H9 (cell line): Measurements from ENCODE around the gene RPL5. TPM values are rescaled to one million over a fixed set of nuclear protein-coding genes. Genes with fewer than 3 reads are reported as not detected.

Source experiments
- DNase-seq: peaks from one replicate; pipeline ENCODE4 v3.0.0-alpha.2; 2017
- H2AFZ ChIP-seq: one replicate; pipeline ENCODE4 v1.6.1; 2013; ENCODE audit warnings: mild to moderate bottlenecking, low read length, control low read depth, moderate library complexity
- H2AK5ac ChIP-seq: 2 replicates; pipeline ENCODE4 v1.6.1; 2013; ENCODE audit warnings: low read length, control low read depth, mixed read lengths; ENCODE audit not compliant: insufficient read length
- H2BK120ac ChIP-seq: one replicate; pipeline ENCODE4 v1.6.1; 2013; ENCODE audit warnings: low read depth, mild to moderate bottlenecking, low read length, control low read depth, inconsistent platforms; ENCODE audit not compliant: poor library complexity, severe bottlenecking
- H2BK12ac ChIP-seq: 2 replicates; pipeline ENCODE4 v1.6.1; 2013; ENCODE audit warnings: low read length, control low read depth, mixed read lengths, low read depth; ENCODE audit not compliant: insufficient read length
- H2BK15ac ChIP-seq: 2 replicates; pipeline ENCODE4 v1.6.1; 2013; ENCODE audit warnings: low read depth, low read length, control low read depth
- H2BK20ac ChIP-seq: one replicate; pipeline ENCODE4 v1.6.1; 2013; ENCODE audit warnings: low read depth, mild to moderate bottlenecking, low read length, control low read depth, inconsistent platforms; ENCODE audit not compliant: poor library complexity, severe bottlenecking
- H2BK5ac ChIP-seq: 2 replicates; pipeline ENCODE4 v1.6.1; 2013; ENCODE audit warnings: low read length, control low read depth, mixed read lengths; ENCODE audit not compliant: insufficient read length
- H3K14ac ChIP-seq: 2 replicates; pipeline ENCODE4 v1.6.1; 2013; ENCODE audit warnings: low read length, control low read depth; ENCODE audit not compliant: insufficient read depth
- H3K18ac ChIP-seq: 2 replicates; pipeline ENCODE4 v1.6.1; 2013; ENCODE audit warnings: low read depth, mild to moderate bottlenecking, mixed read lengths, low read length, control low read depth; ENCODE audit not compliant: insufficient read length
- H3K23ac ChIP-seq: 2 replicates; pipeline ENCODE4 v1.6.1; 2013; ENCODE audit warnings: low read length, control low read depth, mixed read lengths, low read depth; ENCODE audit not compliant: insufficient read length
- H3K23me2 ChIP-seq: 2 replicates; pipeline ENCODE4 v1.6.1; 2013; ENCODE audit warnings: low read depth, mild to moderate bottlenecking, mixed read lengths, low read length, control low read depth; ENCODE audit not compliant: insufficient read length, poor library complexity, severe bottlenecking
- H3K27ac ChIP-seq: 2 replicates; pipeline ENCODE4 v1.5.1; 2013; ENCODE audit warnings: low read length, control low read depth, mixed read lengths, low read depth; ENCODE audit not compliant: insufficient read length
- H3K27me3 ChIP-seq: 2 replicates; pipeline ENCODE4 v1.6.1; 2013; ENCODE audit warnings: low read length, control low read depth, inconsistent platforms; ENCODE audit not compliant: insufficient read depth
- H3K4ac ChIP-seq: 2 replicates; pipeline ENCODE4 v1.6.1; 2013; ENCODE audit warnings: low read depth, mild to moderate bottlenecking, control low read depth, inconsistent platforms, low read length, moderate library complexity
- H3K4me1 ChIP-seq: 2 replicates; pipeline ENCODE4 v1.6.1; 2013; ENCODE audit warnings: low read length, control low read depth, inconsistent platforms; ENCODE audit not compliant: insufficient read depth
- H3K4me2 ChIP-seq: 2 replicates; pipeline ENCODE4 v1.6.1; 2013; ENCODE audit warnings: low read length, control low read depth, mixed read lengths; ENCODE audit not compliant: insufficient read length, insufficient read depth
- H3K56ac ChIP-seq: 2 replicates; pipeline ENCODE4 v1.6.1; 2013; ENCODE audit warnings: low read depth, mild to moderate bottlenecking, mixed read lengths, low read length, control low read depth; ENCODE audit not compliant: insufficient read length
- H3K79me1 ChIP-seq: 2 replicates; pipeline ENCODE4 v1.6.1; 2013; ENCODE audit warnings: low read depth, mild to moderate bottlenecking, moderate library complexity, low read length, control low read depth, inconsistent platforms; ENCODE audit not compliant: insufficient read depth, poor library complexity, severe bottlenecking
- H3K79me2 ChIP-seq: 2 replicates; pipeline ENCODE4 v1.6.1; 2013; ENCODE audit warnings: low read length, control low read depth, inconsistent platforms; ENCODE audit not compliant: insufficient read depth
- H3K9ac ChIP-seq: 2 replicates; pipeline ENCODE4 v1.6.1; 2013; ENCODE audit warnings: low read length, control low read depth, mixed read lengths; ENCODE audit not compliant: insufficient read length; ENCODE audit errors: extremely low read depth
- H3K9me3 ChIP-seq: one replicate; pipeline ENCODE4 v1.6.1; 2013; ENCODE audit warnings: low read depth, low read length, inconsistent platforms; ENCODE audit not compliant: control insufficient read depth
- H3T11ph ChIP-seq: one replicate; pipeline ENCODE4 v1.6.1; 2013; ENCODE audit warnings: mild to moderate bottlenecking, low read length, control low read depth, inconsistent platforms
- H4K20me1 ChIP-seq: one replicate; pipeline ENCODE4 v1.6.1; 2013; ENCODE audit not compliant: control insufficient read depth, insufficient read length, insufficient read depth
- H4K5ac ChIP-seq: 2 replicates; pipeline ENCODE4 v1.6.1; 2013; ENCODE audit warnings: low read depth, mild to moderate bottlenecking, mixed read lengths, low read length, control low read depth; ENCODE audit not compliant: insufficient read length
- H4K8ac ChIP-seq: replicated peaks from 2 replicates; pipeline ENCODE4 v1.6.1; 2013; ENCODE audit warnings: low read length, control low read depth, mixed read lengths, low read depth; ENCODE audit not compliant: insufficient read length
- H4K91ac ChIP-seq: 2 replicates; pipeline ENCODE4 v1.6.1; 2013; ENCODE audit warnings: low read depth, mild to moderate bottlenecking, moderate library complexity, mixed read lengths, low read length, control low read depth; ENCODE audit not compliant: insufficient read length
- H3K27ac Mint-ChIP-seq, 3 experiments: 2 replicates in 2 of 3; 3 replicates in 1 of 3; pipeline ENCODE4 v1.8.0; 2020 to 2021; ENCODE audit warnings: mixed read lengths in 3 of 3, mild to moderate bottlenecking in 1 of 3, moderate library complexity in 1 of 3
- H3K27me3 Mint-ChIP-seq: 2 replicates; pipeline ENCODE4 v1.8.0; 2021; ENCODE audit warnings: low read depth, mild to moderate bottlenecking, moderate library complexity, mixed read lengths
- H3K36me3 Mint-ChIP-seq, 3 experiments: 2 replicates in 2 of 3; 3 replicates in 1 of 3; pipeline ENCODE4 v1.8.0; 2020 to 2021; ENCODE audit warnings: low read depth in 3 of 3, mixed read lengths in 3 of 3; ENCODE audit not compliant: insufficient read depth in 1 of 3
- H3K4me1 Mint-ChIP-seq, 2 experiments: 2 replicates each; pipeline ENCODE4 v1.8.0; 2020; ENCODE audit warnings: mixed read lengths in 2 of 2
- H3K4me3 Mint-ChIP-seq, 2 experiments: 2 replicates in 1 of 2; 3 replicates in 1 of 2; pipeline ENCODE4 v1.8.0; 2020 to 2021; ENCODE audit warnings: mild to moderate bottlenecking in 2 of 2, mixed read lengths in 2 of 2, moderate library complexity in 1 of 2
- H3K9me3 Mint-ChIP-seq, 2 experiments: 2 replicates in 1 of 2; 3 replicates in 1 of 2; pipeline ENCODE4 v1.8.0; 2020; ENCODE audit warnings: mild to moderate bottlenecking in 2 of 2, mixed read lengths in 2 of 2, moderate library complexity in 1 of 2
- CTCF ChIP-seq: fragments of 200-600 bp; sonication (generic); conservative IDR thresholded peaks from 3 replicates; pipeline ENCODE4 v1.8.0; 2021; ENCODE audit warnings: antibody characterized with exemption, mild to moderate bottlenecking
- WGBS: extraction: QIAGEN DNeasy Blood & Tissue Kit; methylation state at CpG from one replicate; pipeline ENCODE4 v1.1.7; 2013; ENCODE audit warnings: missing lambda C conversion rate, low lambda C conversion rate, mixed read lengths; ENCODE audit not compliant: insufficient read length; ENCODE audit errors: extremely low coverage; 5-methylcytosine and 5-hydroxymethylcytosine counted together
- total RNA-seq: library from RNA; stranded (reverse); gene quantifications from 2 replicates; pipeline ENCODE4 v1.2.1, GENCODE V29; 2021

The RPL5 gene
- total RNA-seq, 1 experiment from 2014 or later: 1,608 TPM

GRCh38 chr1:92877792-92878191 lies 46.0 kb downstream of the RPL5 start:
- no peak for DNase-seq
- H3K9me3 ChIP-seq: no peaks in the 10 kb centered on the region
- H3K27me3 Mint-ChIP-seq: no peaks in the 10 kb centered on the region
- no peak overlapping the region for H4K91ac ChIP-seq
- no peak overlapping the region for H2BK5ac ChIP-seq
- H3K36me3 Mint-ChIP-seq: no peaks in the 10 kb centered on the region; a peak in 1 of 7 replicates
- no peak overlapping the region for H3K27ac Mint-ChIP-seq
- no peak overlapping the region for H3K56ac ChIP-seq
- no peaks in the 10 kb centered on the region for H3K79me2 ChIP-seq
- no peaks in the 10 kb centered on the region for H3K23me2 ChIP-seq
- WGBS: no CpG with 5 or more reads among the region's 4 CpGs
- H3K27me3 ChIP-seq: no peaks in the 10 kb centered on the region
- H4K20me1 ChIP-seq: no peaks in the 10 kb centered on the region
- no peak overlapping the region for H3K9ac ChIP-seq
- no peak overlapping the region for H3K27ac ChIP-seq
- no peak overlapping the region for H2BK15ac ChIP-seq
- H3K4me3 Mint-ChIP-seq: no peak overlapping the region
- no peak overlapping the region for H3K4ac ChIP-seq
- H2BK12ac ChIP-seq: no peak overlapping the region
- H3K4me1 ChIP-seq: no peaks in the 10 kb centered on the region
- H4K5ac ChIP-seq: no peak overlapping the region
- no peak overlapping the region for H2BK20ac ChIP-seq
- H3K4me2 ChIP-seq: no peak overlapping the region
- H2BK120ac ChIP-seq: no peak overlapping the region
- peaks cover 3 to 4% of the 10 kb centered on the region in 2 experiments; a peak in 1 of 5 replicates for H3K9me3 Mint-ChIP-seq
- H3K14ac ChIP-seq: no peak overlapping the region
- no peak overlapping the region for H2AK5ac ChIP-seq
- H3K18ac ChIP-seq: no peak overlapping the region
- H3T11ph ChIP-seq: no peak overlapping the region
- no peak overlapping the region for H4K8ac ChIP-seq
- peaks cover 11 to 12% of the 10 kb centered on the region in 2 experiments for H3K4me1 Mint-ChIP-seq
- no peak overlapping the region for H2AFZ ChIP-seq
- H3K79me1 ChIP-seq: no peaks in the 10 kb centered on the region
- no peak overlapping the region for H3K23ac ChIP-seq
- no peak for TF ChIP-seq CTCF
